Skin epidermis (tissue), 12 donors: Measurements from ENCODE around the gene SUGCT.

Source experiments
- H3K27ac ChIP-seq, 21 experiments: fragments of 200-600 bp; sonication (generic) in 11 of 21; one replicate each; pipeline ENCODE4 v1.5.0; 2020; ENCODE audit warnings: mild to moderate bottlenecking in 3 of 21, inconsistent platforms in 2 of 21, moderate library complexity in 2 of 21
- H3K4me3 ChIP-seq, 7 experiments: fragments of 200-600 bp; sonication (generic) in 2 of 7; one replicate each; pipeline ENCODE4 v1.5.0; 2020; ENCODE audit warnings: inconsistent platforms in 2 of 7, mild to moderate bottlenecking in 2 of 7, moderate library complexity in 1 of 7

The SUGCT gene

DNA sequence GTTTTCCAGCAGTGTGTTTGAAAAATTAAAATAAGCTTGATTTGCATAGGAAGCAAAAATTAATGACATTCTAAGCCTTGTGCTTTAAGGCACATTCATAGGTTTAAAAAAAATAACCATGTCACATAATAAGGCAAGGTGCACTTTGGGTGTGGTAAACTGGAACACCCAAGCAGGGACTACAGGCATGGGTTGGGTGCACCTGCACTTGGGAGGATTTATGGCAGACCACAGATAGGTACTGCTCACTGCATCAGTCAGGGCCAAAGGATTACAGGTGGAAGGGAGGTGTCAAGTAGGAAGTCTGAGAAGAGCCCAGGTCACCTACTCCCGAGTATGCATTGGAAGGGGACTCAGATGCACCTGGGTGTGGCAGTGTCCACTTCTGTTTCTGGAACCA lies 753.7 kb downstream of the SUGCT start:
- H3K4me3 ChIP-seq = no peak overlapping the region
- no peak overlapping the region for H3K27ac ChIP-seq

DNA sequence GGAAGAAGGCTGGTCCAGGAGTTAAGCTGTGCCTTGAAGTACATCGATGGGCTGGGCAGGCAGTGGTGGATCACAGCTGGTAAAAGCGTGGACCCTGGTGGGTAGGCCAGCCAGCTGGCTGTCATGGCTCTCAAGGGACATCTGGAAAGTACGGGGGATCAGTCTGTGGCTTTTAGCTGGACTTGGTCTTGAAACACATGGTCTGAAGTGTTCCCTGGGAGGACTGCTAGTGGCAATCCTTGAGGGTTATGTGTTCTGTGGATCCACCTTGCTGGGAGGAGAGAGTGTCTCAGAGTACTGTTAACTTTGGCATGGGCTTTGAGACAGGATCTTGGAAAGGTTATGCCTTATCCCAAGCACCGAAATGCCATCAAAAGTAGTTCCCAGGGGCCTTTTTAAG lies 754.3 kb downstream of the SUGCT start:
- Histone ChIP-seq H3K4me3 (no peak overlapping the region), H3K27ac (no peak overlapping the region)

DNA sequence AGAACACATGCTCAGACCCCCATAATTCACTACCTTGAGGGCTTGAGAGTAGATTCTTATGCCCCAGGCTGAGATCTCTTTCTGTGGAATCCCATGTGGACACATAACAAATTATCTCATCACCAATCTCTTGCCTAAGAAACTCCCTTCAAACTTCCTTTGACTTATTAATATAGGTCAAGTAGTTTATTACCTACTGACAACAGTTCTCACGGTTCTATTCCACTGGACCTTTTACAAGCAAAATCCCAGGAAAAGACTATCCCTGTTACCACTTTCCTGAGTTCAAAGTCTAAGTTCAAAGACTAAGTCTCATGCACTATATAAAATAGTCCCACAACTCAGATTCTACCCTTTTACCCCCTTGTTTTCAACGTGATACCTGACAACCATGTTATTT lies 754.7 kb downstream of the SUGCT start:
- H3K4me3 ChIP-seq = no peak overlapping the region
- no peak overlapping the region for H3K27ac ChIP-seq

DNA sequence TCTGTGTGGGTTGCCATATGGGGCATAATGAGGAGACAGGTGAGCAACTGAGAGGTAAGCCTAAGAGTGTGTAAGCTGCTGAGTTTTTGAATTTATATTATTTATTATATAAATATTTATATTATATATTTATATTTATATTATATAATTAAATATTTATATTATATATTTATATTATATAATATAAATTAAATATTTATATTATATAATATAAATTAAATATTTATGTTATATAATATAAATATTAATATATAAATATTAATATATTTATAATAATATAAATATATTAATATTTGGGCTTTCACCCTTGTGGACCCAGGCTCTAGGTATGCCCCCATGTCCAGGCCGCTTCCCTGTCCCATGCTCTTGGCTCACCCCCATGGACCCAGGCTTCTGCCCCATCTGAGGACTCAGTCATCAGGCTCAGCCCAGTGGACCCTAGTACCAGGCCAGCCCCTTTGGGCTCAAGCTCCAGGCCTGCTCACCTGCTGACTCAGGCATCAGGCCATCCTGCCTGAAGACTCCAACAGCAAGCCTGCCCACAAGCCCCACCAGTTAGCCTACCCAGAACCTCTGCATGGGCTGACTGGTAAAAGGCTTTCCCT lies 755.4 kb downstream of the SUGCT start:
- no peak overlapping the region for H3K4me3 ChIP-seq
- H3K27ac ChIP-seq = no peak overlapping the region

DNA sequence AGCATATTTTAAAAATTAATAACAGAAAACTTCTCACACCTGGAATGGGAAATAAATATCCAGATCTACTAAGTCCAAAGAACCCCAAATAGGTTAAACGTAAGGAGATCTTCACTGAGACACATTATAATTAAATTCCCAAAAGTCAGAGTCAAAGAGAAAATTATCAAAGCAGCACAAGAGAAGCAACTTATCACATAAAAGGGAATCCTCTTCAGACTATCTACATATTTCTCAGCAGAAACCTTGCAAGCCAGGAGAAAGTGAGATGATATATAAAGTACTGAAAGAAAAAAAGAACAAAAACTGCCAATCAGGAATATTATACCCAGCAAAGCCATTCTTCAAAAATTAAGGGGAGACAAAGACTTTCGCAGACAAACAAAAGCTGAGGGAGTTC lies 756.4 kb downstream of the SUGCT start:
- no peak overlapping the region for H3K4me3 ChIP-seq
- no peak overlapping the region for H3K27ac ChIP-seq

DNA sequence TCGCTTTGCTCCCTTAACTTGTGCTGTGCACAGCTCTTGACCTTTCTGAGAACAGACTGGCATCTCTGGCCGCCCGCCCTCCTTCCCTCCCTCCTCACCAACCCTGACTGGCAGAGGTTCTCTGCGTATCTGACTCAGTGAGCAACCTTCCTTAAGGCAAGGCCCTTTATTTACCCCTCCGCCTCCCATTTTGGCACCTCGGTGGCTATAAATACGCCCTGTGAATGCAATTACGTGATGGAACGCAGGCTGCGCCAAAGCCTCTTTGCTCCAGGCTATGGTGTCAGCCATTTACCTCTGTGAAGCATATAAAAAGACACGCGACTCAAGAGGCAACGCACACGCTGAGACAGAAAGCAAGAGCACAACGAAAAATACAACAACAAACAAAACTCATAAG lies 764.3 kb downstream of the SUGCT start:
- Histone ChIP-seq H3K4me3 (no peak overlapping the region), H3K27ac (peak overlapping the region in 10 of 21 experiments; percentile 7 to 81 (median 62))

DNA sequence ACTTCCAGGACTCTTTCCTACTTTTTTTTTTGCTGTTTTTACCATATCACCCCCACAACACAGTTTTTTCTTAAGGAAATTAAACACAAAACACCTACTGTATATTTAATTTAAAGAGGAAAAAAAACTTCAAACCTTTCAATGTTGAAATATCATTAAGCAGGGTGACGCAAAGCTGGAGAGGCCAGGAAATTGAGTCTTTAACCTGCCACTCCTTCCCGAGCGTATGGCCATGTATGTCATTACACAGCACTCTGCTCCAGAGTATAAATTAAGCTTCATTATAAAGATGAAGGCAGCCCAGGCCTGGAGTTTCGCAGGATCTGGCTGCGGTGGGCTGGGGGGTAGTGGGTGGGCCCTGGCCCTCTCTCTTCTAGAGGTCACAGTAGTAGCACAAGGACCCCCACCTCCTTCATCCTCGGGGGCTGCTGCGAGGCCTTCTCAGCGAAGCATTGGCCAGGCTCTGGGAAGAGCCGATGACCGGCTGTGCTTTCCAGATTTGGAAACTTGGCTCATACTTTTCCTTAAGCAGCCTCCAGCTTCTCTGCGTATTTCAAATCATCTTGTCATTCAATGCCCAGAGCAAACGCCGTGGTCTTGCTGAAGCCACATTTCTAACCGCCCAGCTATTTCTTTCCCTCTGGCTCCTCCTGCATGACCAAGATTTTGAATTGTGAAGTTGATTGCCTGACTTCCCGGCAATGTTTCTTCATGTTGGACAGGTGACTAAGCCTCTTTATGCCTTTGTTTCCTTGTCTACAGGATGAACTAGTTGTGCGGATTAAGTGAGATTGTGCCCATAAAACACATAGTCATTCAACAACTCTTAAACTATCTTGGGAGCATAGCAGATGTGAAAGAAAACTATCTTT lies 765.1 kb downstream of the SUGCT start:
- H3K4me3 ChIP-seq = no peak overlapping the region
- peak overlapping the region in 12 of 21 experiments; percentile 7 to 81 (median 60) for H3K27ac ChIP-seq

DNA sequence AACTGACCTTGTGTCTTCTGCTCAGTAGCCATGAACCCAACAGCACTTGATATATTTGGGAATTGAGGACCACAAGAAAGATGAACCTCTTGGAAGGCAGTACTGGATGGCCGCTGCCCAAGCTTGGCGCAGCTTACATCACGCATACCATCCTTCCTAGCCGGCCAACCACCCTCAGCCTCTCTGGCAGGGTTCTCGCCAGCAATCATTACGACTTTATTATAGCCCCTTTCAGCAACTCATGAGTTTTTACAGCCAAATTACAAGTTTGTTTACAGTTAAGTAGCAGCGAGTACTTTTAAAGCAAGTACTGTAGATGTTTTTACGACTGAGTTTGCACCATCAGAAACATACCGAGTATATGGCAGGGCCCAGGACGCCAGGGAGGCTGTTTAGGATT lies 769.1 kb downstream of the SUGCT start:
- Histone ChIP-seq H3K4me3 (no peak overlapping the region), H3K27ac (no peak overlapping the region)

DNA sequence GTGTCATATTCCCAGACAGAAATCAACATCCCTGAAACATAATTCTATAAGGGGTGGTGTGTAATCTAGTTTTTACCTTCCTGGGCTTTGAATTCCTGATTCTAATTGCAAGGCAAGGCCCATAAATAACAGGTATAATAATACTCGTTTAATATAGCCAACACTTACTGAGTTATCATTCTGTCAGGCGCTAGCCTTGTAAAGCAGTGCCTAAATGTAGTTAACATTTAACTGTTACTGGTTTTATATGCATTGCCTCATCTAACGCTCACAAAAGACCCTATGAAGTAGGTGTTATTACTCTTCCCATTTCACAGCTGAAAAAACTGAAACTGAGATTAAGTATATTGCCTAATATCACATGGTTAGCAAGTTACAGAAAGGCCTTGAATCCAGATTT lies 772.5 kb downstream of the SUGCT start:
- H3K4me3 ChIP-seq = no peak overlapping the region
- H3K27ac ChIP-seq = no peak overlapping the region

DNA sequence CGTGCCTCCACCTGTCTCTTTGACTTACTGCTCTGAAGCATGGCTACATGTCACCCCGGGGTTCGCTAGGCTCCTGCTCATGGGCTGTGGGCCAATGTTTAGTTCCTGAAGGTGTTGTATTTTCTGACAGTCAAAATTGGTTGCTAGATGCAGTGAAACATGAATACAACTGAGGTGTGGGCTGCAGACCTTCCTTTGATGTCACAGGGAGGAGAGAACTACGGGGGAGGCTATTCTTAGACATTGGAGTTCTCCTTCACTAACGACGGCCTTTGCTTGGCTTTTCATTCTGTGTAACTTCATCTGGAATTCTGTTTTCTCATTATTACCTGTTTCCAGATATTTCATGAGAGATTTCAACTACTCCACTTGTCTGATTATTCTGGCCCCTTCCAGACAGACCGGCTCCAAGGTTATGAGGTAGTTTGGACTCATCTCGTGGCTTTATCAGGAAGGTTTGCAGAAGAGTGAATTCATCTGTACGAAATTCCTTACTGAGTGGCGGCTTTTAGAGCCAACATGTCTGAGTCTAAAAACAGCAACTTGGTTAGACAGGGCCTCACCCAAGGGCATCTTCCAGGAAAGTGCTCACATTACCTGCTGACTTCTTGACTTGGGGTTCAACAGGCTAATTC lies 774.7 kb downstream of the SUGCT start:
- Histone ChIP-seq H3K4me3 (no peak overlapping the region), H3K27ac (no peak overlapping the region)
